Esophagus muscularis mucosa (tissue), 4 donors: ENCODE data around the gene DNAAF6. TPM values are rescaled to one million over a fixed set of nuclear protein-coding genes. Genes with fewer than 3 reads are reported as not detected.

ENCODE experiments used
- DNase-seq: peaks from one replicate; pipeline ENCODE4 v3.0.0-alpha.2; 2017; ENCODE audit errors: extremely low spot score
- H3K27ac ChIP-seq, 4 donors: fragments of 200-600 bp; sonication (generic); replicated peaks in 1 of 4; 1 replicate in 3 of 4; 2 replicates in 1 of 4; pipeline ENCODE4 v1.5.1; 2016 to 2019; ENCODE audit warnings: mild to moderate bottlenecking in 1 of 4
- H3K27me3 ChIP-seq, 4 donors: fragments of 200-600 bp; sonication (generic); one replicate each; pipeline versions ENCODE4 v1.5.1 to v1.6.0; 2016 to 2019
- H3K36me3 ChIP-seq, 4 donors: fragments of 200-600 bp; sonication (generic); one replicate each; pipeline ENCODE4 v1.5.1; 2016 to 2019
- H3K4me1 ChIP-seq, 4 donors: fragments of 200-600 bp; sonication (generic); one replicate each; pipeline ENCODE4 v1.5.1; 2016 to 2019
- H3K4me3 ChIP-seq, 4 donors: fragments of 200-600 bp; sonication (generic); 1 replicate in 2 of 4; 2 replicates in 2 of 4; pipeline ENCODE4 v1.5.1; 2016 to 2019; ENCODE audit warnings: mild to moderate bottlenecking in 4 of 4, moderate library complexity in 1 of 4
- H3K9me3 ChIP-seq, 4 donors: fragments of 200-600 bp; sonication (generic); 1 replicate in 3 of 4; 2 replicates in 1 of 4; pipeline ENCODE4 v1.5.1; 2016 to 2019
- EP300 ChIP-seq: sonication (generic); formaldehyde crosslinking; IDR thresholded peaks from one replicate; pipeline ENCODE4 v1.6.1; 2017; ENCODE audit warnings: antibody characterized with exemption
- POLR2A ChIP-seq: fragments of 450-650 bp; IDR thresholded peaks from one replicate; pipeline ENCODE4 v1.6.1; 2017; ENCODE audit warnings: antibody characterized with exemption, moderate library complexity, mild to moderate bottlenecking, low read depth
- POLR2AphosphoS5 ChIP-seq, 2 donors: sonication (generic); formaldehyde crosslinking; IDR thresholded peaks; one replicate each; pipeline ENCODE4 v1.6.1; 2017; ENCODE audit warnings: antibody characterized with exemption in 2 of 2
- WGBS: methylation state at CpG from one replicate; pipeline ENCODE4 v1.1.5; 2018; 5-methylcytosine and 5-hydroxymethylcytosine counted together
- intact Hi-C: fragments of 100-400 bp; cut with DNase I; formaldehyde crosslinking; loops from one replicate; pipeline ENCODE4 v1.15.1; 2023
- total RNA-seq, 4 donors: library from RNA; depleted of rRNA; stranded (reverse); fragments of >200 nt; gene quantifications; one replicate each; pipeline versions ENCODE4 v1.1.0 to v1.2.1, GENCODE V29; 2016
- TF ChIP-seq, protein P1 (sequence below), 3 experiments: fragments of 200-600 bp in 2 of 3; fragments of 450-650 bp in 1 of 3; sonication (generic) in 2 of 3; IDR thresholded peaks; one replicate each; pipeline ENCODE4 v1.5.1; 2017 to 2019; ENCODE audit warnings: antibody characterized with exemption in 3 of 3, mild to moderate bottlenecking in 2 of 3, moderate library complexity in 1 of 3

Gene DNAAF6
- total RNA-seq, 4 donors from 2014 or later, result not detected

DNA sequence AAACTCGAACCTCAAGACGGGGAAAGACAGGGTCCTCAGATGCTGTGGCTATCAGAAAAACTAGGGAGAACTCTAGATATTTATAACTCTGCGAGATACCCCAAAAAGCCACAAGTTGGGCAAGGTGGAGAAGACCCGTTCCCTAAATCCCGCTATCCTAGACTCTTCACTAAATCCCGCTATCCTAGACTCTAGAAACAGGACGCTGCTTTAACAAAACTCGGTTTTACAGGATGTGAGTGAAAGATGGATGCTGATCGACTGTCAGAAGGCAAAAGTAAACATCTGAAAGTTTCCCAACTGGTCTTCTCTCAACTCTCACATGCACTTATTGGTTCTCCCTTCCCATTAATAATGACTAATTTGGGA lies 270 bp downstream of the DNAAF6 start:
- intact Hi-C loops, result no loop called here
- Histone ChIP-seq H3K27ac (no peak overlapping the region), H3K4me3 (peak overlapping the region; percentile 50 to 59 (median 51)), H3K4me1 (peaks cover 0 to 6% (median 0%) of the 10 kb centered on the region in 4 donors), H3K9me3 (no peaks in the 10 kb centered on the region), H3K27me3 (no peaks in the 10 kb centered on the region), H3K36me3 (no peaks in the 10 kb centered on the region)
- TF ChIP-seq EP300, result no peak
- no peak for TF ChIP-seq POLR2AphosphoS5 (IDR thresholded peaks at IDR 0.05)
- TF ChIP-seq POLR2A, result no peak
- TF ChIP-seq, protein P1, sequence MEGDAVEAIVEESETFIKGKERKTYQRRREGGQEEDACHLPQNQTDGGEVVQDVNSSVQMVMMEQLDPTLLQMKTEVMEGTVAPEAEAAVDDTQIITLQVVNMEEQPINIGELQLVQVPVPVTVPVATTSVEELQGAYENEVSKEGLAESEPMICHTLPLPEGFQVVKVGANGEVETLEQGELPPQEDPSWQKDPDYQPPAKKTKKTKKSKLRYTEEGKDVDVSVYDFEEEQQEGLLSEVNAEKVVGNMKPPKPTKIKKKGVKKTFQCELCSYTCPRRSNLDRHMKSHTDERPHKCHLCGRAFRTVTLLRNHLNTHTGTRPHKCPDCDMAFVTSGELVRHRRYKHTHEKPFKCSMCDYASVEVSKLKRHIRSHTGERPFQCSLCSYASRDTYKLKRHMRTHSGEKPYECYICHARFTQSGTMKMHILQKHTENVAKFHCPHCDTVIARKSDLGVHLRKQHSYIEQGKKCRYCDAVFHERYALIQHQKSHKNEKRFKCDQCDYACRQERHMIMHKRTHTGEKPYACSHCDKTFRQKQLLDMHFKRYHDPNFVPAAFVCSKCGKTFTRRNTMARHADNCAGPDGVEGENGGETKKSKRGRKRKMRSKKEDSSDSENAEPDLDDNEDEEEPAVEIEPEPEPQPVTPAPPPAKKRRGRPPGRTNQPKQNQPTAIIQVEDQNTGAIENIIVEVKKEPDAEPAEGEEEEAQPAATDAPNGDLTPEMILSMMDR (IDR thresholded peaks at IDR 0.05), result no peak
- WGBS, result 63% methylated on average over 9 of the region's 9 CpGs
- DNase-seq, result no peak

DNA sequence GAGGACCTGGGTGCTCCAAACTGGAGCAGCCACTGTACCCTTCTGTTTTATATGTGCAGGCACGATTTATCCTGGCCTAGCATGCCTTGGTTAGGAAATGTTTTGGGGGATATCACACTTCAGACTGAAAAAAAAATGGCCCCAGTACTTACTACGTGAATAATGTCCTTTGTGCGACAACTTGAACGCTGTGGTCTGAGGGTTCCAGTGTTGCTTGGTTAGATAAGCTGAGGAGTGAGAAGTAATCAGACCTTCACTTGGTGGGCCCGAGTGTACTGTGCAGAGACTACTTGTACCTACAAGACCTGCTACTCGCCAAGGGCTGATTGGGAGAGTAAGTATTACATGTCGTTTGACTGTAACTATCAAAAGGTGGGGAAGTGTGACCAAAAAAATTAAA lies 678 bp downstream of the DNAAF6 start:
- 80% methylated on average over 7 of the region's 7 CpGs for WGBS
- H3K4me1 ChIP-seq, result peaks cover 0 to 6% (median 0%) of the 10 kb centered on the region in 4 donors
- H3K27ac ChIP-seq, result no peak overlapping the region
- intact Hi-C loops, result no loop called here
- H3K36me3 ChIP-seq, result no peaks in the 10 kb centered on the region
- no peak for TF ChIP-seq POLR2A
- TF ChIP-seq, protein P1 (IDR thresholded peaks at IDR 0.05), result no peak
- TF ChIP-seq EP300, result no peak
- TF ChIP-seq POLR2AphosphoS5 (IDR thresholded peaks at IDR 0.05), result no peak
- H3K9me3 ChIP-seq, result no peaks in the 10 kb centered on the region
- no peak overlapping the region for H3K4me3 ChIP-seq
- H3K27me3 ChIP-seq, result no peaks in the 10 kb centered on the region
- no peak for DNase-seq

DNA sequence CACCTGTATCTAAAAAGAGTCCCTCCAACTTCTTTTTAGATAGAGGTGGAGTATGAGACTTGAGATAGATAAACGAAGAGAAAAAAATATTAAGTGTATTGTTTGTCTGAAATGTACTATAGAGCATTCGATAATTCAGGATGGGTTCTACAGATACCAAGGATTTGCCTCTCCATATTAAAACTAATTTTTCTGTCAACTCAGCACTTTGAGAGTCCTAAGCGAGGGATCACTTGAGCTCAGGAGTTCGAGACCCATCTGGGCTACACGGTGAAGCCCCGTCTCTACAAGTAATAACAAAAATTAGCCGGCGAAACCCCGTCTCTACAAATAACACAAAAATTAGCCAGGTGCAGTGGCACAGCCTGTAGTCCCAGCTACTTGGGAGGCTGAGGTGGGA lies 1.5 kb downstream of the DNAAF6 start:
- Histone ChIP-seq H3K27ac (no peak overlapping the region), H3K4me1 (peaks cover 0 to 6% (median 0%) of the 10 kb centered on the region in 4 donors), H3K9me3 (no peaks in the 10 kb centered on the region), H3K36me3 (no peaks in the 10 kb centered on the region), H3K4me3 (no peak overlapping the region), H3K27me3 (no peaks in the 10 kb centered on the region)
- DNase-seq, result no peak
- 87% methylated on average over 9 of the region's 9 CpGs for WGBS
- TF ChIP-seq, protein P1 (IDR thresholded peaks at IDR 0.05), result no peak
- TF ChIP-seq POLR2A (no peak), POLR2AphosphoS5 (IDR thresholded peaks at IDR 0.05) (no peak), EP300 (no peak)
- intact Hi-C loops, result no loop called here

DNA sequence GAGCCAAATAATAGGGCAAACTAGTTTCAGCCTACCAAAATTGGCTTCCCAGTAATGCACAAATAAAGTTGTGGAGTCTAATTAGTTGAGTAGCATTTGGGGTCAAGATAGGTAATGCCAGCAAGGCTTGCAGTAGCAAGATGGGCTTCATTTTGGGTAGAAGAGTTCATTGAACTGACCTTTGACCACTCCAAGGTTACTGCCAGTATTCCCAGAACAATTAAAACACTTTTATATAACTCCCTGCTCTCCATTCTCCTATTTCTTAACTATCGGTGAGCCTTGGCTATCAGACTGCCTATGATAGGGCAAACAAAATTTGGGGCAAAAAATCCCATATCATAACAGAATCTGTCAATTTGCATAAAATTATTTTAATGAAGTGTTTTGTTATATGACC lies 7.1 kb downstream of the DNAAF6 start:
- no peak for TF ChIP-seq EP300
- no peak for TF ChIP-seq POLR2A
- TF ChIP-seq, protein P1 (IDR thresholded peaks at IDR 0.05), result no peak
- no peak for TF ChIP-seq POLR2AphosphoS5 (IDR thresholded peaks at IDR 0.05)
- intact Hi-C loops, result no loop called here
- Histone ChIP-seq H3K27ac (no peak overlapping the region), H3K4me3 (no peak overlapping the region), H3K27me3 (peaks cover 0 to 4% (median 0%) of the 10 kb centered on the region in 4 donors), H3K9me3 (no peaks in the 10 kb centered on the region), H3K36me3 (no peaks in the 10 kb centered on the region), H3K4me1 (no peaks in the 10 kb centered on the region)
- no peak for DNase-seq
- 81% methylated on average over 1 of the region's 1 CpG for WGBS

DNA sequence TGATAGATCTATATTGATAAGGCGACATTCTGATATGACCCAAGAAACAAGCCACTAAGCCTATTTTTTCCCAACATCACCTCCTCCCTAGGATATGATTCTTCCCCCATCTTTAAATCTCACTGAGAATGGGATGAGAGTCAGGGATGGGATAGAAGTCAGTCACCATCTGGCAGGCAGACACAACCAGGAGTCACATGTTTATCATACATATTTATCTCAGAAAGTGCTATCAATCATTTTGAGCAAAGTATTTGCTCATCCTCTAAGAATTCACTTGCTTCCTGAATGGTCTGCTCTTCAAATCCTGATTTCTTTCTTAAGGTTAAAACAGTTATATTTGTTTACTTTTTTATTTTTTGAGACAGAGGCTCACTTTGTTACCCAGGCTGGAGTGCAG lies 20.3 kb downstream of the DNAAF6 start:
- DNase-seq, result no peak
- intact Hi-C loops, result no loop called here
- Histone ChIP-seq H3K27ac (no peak overlapping the region), H3K9me3 (no peaks in the 10 kb centered on the region), H3K4me3 (no peak overlapping the region), H3K27me3 (peaks cover 0 to 4% (median 0%) of the 10 kb centered on the region in 4 donors), H3K36me3 (no peaks in the 10 kb centered on the region), H3K4me1 (no peaks in the 10 kb centered on the region)
- TF ChIP-seq, protein P1 (IDR thresholded peaks at IDR 0.05), result no peak
- TF ChIP-seq POLR2AphosphoS5 (IDR thresholded peaks at IDR 0.05) (no peak), EP300 (no peak), POLR2A (no peak)
- WGBS, result 81% methylated on average over 1 of the region's 1 CpG
